Endometrial microvascular endothelial cells (primary cell): ENCODE measurements around the gene ZNF587B. TPM values are rescaled to one million over a fixed set of nuclear protein-coding genes. Genes with fewer than 3 reads are reported as not detected.
"Not testable (repeated sequence)": the region's sequence is repeated elsewhere in the genome, so short reads cannot be mapped to it uniquely, and the experiment has no call there.

Experiments used
- in situ Hi-C: cut with HindIII; loops from 2 replicates; pipeline ENCODE4 v1.10.0; 2017; ENCODE audit warnings: low sequenced_read_pairs, low pct_unique_long_range_greater_than_20kb; ENCODE audit errors: inconsistent ontology term
- total RNA-seq: library from RNA; depleted of rRNA; stranded (reverse); fragments of >200 nt; gene quantifications from one replicate; pipeline ENCODE4 v1.2.3, GENCODE V29; 2015; ENCODE audit errors: inconsistent ontology term

The ZNF587B gene
- total RNA-seq, 1 donor from 2014 or later, result 7.4 TPM

GRCh38 chr19:57816652-57817051 is 13.4 kb upstream of the ZNF587B start:
- in situ Hi-C loops, result no loop called here

GRCh38 chr19:57817976-57818375 is 12.1 kb upstream of the ZNF587B start:
- in situ Hi-C loops, result no loop called here

- in situ Hi-C loops, result no loop called here
Observed at GRCh38 chr19:57818378-57818777, 11.7 kb upstream of the ZNF587B start.

GRCh38 chr19:57819475-57820148 is 10.5 kb upstream of the ZNF587B start:
- in situ Hi-C loops, result no loop called here

- in situ Hi-C loops, result no loop called here
Observed at GRCh38 chr19:57820599-57820998, 9.5 kb upstream of the ZNF587B start.

- in situ Hi-C loops, result not testable (repeated sequence)
Observed at GRCh38 chr19:57821095-57821494, 9.0 kb upstream of the ZNF587B start.

GRCh38 chr19:57821501-57821900 is 8.6 kb upstream of the ZNF587B start:
- in situ Hi-C loops, result not testable (repeated sequence)

- in situ Hi-C loops, result not testable (repeated sequence)
Observed at GRCh38 chr19:57823155-57823554, 6.9 kb upstream of the ZNF587B start.

- in situ Hi-C loops, result not testable (repeated sequence)
Observed at GRCh38 chr19:57823608-57824007, 6.5 kb upstream of the ZNF587B start.

GRCh38 chr19:57825511-57825910 is 4.6 kb upstream of the ZNF587B start:
- in situ Hi-C loops, result no loop called here

GRCh38 chr19:57829316-57829715 is 783 bp upstream of the ZNF587B start:
- in situ Hi-C loops, result no loop called here

- in situ Hi-C loops, result not testable (repeated sequence)
Observed at GRCh38 chr19:57836991-57837390, 6.9 kb downstream of the ZNF587B start.

GRCh38 chr19:57838622-57839191 is 8.6 kb downstream of the ZNF587B start:
- in situ Hi-C loops, result not testable (repeated sequence)

- in situ Hi-C loops, result no loop called here
Observed at GRCh38 chr19:57841122-57841763, 11.1 kb downstream of the ZNF587B start.

- in situ Hi-C loops, result not testable (repeated sequence)
Observed at GRCh38 chr19:57847164-57847563, 17.1 kb downstream of the ZNF587B start.

GRCh38 chr19:57849162-57849665 is 19.1 kb downstream of the ZNF587B start:
- in situ Hi-C loops, result not testable (repeated sequence)

GRCh38 chr19:57849666-57850473 is 19.8 kb downstream of the ZNF587B start, which contains the start of gene ZNF587:
ZNF587 (plus strand) TSS chr19:57849859; CDS start chr19:57850039, 180 bp downstream.
- in situ Hi-C loops, result not testable (repeated sequence)

- in situ Hi-C loops, result no loop called here
Observed at GRCh38 chr19:57850553-57851017, 20.5 kb downstream of the ZNF587B start.
